HG02798 (cell line): ENCODE data around the gene KSR1.

ENCODE experiments used
- ATAC-seq: cut with Tn5 transposase; IDR thresholded peaks from one replicate; pipeline ENCODE4 v1.9.1; 2021; ENCODE audit warnings: mild to moderate bottlenecking; ENCODE audit not compliant: unreplicated experiment, poor library complexity

Gene KSR1

DNA sequence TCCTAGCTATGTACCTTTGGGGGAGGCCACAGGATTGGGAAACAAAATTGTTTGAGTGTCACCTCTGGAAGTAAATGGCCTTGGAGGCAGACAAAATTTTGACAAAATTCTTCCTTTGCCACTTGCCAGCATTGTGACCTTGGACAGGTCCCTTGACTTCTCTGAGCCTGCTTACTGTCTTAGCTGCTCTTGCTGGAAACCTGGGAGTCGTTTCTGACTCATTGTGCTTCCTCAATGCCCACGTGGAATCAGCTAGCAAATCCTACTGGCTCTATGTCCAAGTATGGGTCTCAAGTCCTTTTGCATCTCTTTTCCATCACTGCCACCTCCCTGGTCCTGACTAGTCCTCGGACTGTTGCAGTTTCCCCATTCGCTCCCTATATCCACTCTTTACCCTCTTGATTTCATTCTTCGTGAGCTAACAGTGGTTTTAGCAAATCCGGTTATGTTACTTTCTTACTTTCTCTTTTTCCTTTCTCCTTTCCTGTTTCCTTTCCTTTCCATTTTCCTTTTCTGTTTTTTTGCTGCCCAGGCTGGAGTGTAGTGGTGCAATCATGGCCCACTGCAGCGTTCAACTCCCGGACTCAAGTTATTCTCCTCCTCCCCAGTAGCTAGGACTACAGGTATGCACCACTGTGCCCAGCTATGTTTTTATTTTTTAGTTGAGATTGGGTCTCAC lies 106.7 kb downstream of the KSR1 start:
- no peak for ATAC-seq

- no peak for ATAC-seq
Measured at GRCh38 chr17:27563532-27563931, 107.3 kb downstream of the KSR1 start.

- ATAC-seq, result no peak
Measured at GRCh38 chr17:27564463-27564862, 108.2 kb downstream of the KSR1 start.

DNA sequence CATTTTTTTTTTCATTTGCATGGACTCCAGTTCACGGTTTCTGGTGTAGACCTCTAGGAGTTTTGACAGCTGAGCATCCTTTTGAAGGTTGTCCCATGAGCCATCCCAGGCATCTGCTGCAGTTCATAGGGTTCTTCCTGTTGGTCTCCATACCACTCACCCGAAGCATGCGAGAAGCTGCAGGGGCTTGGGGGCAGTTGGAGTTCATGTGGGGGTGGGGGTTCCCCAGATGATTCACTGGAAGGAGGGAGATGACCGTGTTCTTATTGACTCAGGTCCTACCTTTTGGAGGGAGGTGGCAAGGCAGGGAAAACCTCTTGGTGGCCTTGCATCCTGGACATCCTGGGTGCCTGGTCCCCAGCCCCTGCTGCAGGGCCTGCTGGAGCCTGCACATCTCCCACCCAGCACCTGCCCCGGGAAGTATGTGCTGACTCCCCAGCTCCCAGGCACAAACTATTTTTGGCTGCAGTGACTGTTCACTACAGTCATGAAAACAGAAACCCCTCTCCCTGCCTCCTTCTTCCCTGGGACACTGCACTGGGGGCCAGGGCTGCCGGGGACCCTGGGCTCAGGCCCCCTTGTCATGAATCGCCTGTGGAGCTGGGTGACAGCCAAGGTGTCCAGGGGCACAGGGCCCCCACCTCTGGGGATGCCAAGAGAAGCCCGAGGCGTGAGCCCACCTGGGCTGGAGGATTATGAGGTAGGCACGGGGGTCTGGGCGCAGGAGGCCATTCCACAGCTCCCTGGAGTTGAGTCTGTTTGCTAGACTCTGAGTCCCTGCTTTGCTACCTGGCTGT lies 109.8 kb downstream of the KSR1 start:
- no peak for ATAC-seq

DNA sequence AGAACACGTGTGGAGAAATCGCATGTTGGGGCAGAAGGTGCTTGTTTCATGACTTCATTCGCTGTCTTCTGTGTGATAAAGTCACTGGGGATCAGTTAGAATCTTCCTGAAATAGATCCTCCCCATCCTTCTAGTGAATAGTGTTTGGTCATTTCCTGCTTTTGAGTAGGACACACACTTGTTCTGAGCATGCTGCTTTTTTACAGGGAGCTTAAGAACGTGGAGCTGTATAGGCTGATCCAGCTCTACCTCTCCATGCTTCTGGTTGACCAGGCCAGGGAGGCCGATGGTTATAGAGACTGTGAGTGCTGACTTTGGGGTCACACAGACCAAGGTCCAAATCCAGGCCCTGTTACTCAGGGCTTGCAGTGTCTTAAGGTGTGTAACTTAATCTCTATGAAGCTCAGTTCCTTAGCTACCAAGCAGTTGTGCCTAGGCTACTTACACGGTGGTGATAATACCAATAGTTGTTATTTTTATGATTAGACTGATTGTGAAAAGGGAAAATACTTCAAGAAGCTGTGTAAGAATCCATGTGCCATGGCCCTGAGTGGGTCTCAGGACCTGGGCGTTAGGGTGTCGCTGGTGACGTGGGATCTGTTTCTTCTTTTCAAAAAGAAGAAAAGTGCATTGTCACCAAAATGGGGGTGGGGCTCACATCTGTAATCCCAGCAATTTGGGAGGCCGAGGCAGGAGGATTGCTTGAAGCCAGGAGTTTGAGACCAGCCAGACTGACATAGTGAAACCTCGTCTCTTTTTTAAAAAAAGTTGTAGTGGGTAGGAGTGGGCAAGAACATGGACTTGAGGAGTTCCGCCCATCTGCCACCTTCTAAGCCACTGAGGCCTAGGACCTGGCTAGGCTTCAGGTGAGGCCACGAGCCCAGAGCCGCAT lies 110.7 kb downstream of the KSR1 start:
- ATAC-seq, result no peak

DNA sequence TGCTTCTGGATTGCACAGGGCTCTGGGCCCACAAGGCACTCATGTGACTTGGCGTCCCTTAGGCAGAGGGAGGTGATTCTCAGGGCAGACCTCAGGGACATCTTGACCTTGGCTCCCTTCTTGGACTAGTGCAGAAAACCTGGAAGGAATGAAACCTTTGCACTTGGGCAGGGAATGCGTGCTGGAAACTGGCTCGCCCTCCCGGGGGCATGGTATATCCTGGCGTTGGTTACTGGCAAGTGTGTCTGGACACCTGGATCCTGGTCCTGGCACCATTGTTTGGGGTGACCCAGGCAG lies 111.3 kb downstream of the KSR1 start:
- no peak for ATAC-seq

- no peak for ATAC-seq
Measured at GRCh38 chr17:27568216-27568615, 112.0 kb downstream of the KSR1 start.

DNA sequence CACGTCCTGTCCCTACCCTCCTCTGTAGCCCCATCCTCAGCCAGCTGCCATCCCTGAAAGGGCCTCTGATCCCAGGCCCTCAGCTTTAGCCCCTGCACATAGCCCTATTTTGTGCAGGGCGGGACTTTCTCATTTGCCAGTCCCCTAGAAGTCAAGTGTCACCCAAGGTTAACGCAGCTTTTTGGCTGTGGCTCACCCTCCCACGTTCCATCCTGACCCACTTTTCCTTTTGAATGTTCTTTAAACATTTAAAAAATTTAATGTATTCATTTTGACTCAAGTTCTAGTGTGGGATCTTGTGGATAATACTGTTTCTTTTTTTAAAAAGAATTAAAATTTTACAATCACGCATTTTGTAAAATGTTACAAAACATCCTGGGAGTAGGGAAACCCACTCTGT lies 112.6 kb downstream of the KSR1 start:
- ATAC-seq, result no peak

DNA sequence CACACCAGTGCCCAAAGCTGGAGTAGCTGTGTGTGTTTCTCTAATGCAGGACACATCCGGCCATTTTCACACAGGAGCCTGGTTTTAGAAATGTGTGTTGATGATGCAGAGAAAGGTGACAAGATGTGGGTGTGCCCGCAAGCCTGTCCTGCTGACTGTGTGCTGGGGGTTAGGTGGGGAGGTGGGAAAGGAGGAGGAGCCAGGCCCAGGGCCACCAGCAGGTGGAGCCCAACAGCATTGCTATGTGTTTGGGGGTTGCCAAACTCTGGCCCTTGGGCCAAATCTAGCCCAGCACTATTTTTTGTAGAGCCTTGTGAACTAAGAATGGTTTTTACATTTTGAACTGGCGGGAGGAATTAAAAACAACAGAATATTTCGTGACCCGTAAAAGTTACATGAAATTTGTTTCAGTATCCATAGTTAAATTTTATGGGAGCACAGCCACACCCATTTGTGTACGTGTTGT lies 113.0 kb downstream of the KSR1 start:
- ATAC-seq, result peak; percentile 59

GRCh38 chr17:27569884-27570577 lies 113.8 kb downstream of the KSR1 start:
- no peak for ATAC-seq

- no peak for ATAC-seq
Measured at GRCh38 chr17:27570578-27570914, 114.3 kb downstream of the KSR1 start.

DNA sequence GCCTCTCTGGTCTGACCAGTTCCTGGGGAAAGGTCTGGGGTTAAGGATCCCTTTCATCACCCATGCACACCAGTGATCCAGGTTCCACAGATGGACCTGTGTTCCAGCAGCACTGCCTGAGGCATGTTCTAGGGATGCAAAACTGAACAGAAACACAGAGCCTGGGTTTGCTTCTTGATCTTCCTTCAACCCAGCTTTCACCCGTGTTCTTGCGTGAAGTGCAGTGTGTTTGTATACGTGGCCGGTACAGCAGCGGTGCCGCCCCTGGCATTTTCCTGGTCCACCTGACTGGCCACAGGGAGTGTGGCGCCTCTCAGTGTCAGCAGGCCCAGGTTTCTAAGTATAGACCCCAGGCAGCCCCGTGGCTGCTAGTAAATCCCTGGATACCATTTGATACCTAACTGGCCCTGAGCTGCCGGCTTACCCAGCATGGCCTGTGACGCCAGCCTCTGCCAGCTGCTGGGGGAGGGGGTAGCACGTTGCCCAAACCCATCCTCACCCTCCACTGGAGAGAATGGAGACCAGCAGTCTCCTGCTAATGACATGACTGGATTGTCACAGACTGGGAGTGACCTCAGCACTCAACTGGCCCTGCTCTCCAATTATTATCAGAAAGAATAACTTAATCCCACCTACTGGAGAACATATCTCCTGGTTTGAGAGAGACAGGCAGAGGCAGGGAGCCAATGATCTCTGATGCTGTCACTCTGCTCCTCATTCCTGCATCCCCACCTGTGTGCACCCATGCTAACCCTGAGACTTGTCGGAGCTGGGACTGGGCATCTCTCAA lies 115.5 kb downstream of the KSR1 start:
- no peak for ATAC-seq

- ATAC-seq, result no peak
Measured at GRCh38 chr17:27572665-27573064, 116.4 kb downstream of the KSR1 start.

DNA sequence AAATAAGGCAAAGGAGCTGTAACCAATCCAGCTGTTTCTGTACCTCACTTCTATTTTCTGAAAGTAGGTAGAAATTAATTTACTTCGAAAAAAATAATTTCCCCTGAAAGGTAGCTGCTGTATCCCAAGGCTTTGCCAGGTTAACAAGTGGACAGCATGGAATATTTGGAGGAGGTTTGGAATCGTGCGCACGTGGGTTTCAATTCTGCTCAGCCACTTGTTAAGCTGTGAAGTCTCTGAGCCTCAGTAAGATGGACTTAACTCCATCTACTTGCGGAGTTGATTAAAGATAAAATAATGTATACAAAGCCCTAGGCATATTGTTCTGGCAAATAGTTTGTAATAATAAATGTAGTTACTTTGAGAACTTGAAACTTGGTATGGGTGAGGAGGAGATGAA lies 117.3 kb downstream of the KSR1 start:
- no peak for ATAC-seq

DNA sequence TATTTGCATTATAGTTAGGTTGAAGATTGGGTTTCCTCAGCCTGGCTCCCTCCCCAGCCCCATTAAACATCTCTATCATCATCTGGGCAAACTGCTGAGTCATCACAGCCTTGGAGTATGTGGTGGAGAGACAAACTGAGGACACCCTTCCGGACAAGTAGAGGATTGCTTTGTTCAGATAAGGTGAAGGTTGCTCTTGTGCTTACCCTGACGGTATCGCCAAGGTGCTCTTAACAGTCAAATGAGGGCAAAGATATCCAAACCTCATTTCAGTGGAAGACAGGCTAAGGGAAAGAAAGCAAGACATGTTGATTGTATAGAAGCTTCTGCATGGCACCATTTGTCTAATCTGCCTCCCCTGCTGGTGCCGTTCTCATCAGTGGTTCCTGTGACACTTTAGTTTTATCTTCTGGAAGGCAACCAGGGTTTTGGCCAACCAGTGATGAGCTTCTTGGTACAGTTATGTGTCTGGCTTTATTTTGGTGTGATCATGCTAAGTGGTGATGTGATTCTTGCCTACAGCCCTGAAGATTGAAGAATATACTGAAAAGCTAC lies 117.8 kb downstream of the KSR1 start:
- no peak for ATAC-seq

GRCh38 chr17:27575096-27575911 lies 119.1 kb downstream of the KSR1 start:
- ATAC-seq, result no peak

DNA sequence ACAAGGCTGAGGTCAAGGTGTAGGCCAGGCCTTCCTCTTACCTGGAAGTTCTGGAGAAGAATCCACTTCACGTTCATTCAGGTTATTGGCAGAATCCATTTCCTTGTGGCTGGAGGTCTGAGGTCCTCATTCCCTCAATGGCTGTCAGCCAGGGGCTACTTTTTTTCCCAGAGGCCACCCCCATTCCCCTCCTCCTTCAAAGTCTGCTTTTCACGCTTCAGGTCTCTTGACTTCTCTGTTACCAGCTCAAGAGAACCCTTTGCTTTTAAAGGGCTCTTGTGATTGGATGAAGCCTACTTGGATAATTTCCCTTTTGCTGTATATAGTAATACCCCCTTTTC lies 119.6 kb downstream of the KSR1 start:
- ATAC-seq, result no peak

- no peak for ATAC-seq
Measured at GRCh38 chr17:27576477-27577083, 120.3 kb downstream of the KSR1 start.
